CD4-positive, alpha-beta T cell treated with Interleukin-12 subunit alpha and Interleukin-12 subunit beta, for 1 hour (primary cell): ENCODE data around the gene PSG11.
"Not testable (repeated sequence)": the region's sequence is repeated elsewhere in the genome, so short reads cannot be mapped to it uniquely, and the experiment has no call there.

ENCODE experiments used
- DNase-seq: peaks from one replicate; pipeline ENCODE4 v3.0.0-alpha.2; 2020

Gene PSG11

DNA sequence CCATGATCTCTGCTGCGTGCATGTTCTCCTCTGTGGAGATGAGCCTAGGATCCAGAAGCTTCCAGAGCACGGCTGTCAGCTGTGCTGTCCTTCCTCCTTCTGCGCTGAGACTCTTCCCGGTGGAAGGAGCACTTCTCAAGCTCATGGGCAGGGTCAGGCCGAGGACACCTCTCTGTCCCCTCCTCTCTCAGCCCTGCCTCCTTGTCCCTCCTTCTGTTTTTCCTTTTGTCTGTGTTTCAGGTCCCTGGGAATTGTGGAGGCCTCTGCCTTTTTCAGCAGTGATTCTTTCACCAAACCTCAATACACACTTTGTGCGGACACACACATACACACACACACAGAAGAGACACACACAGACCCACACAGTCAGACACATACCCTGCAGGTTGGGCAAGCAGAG, at the start of gene PSG11:
Gene PSG11 (minus strand): TSS at position 101 of the 400 bp plus-strand sequence. CDS start 97 bp downstream, at position 4.
- DNase-seq: not testable (repeated sequence)

DNA sequence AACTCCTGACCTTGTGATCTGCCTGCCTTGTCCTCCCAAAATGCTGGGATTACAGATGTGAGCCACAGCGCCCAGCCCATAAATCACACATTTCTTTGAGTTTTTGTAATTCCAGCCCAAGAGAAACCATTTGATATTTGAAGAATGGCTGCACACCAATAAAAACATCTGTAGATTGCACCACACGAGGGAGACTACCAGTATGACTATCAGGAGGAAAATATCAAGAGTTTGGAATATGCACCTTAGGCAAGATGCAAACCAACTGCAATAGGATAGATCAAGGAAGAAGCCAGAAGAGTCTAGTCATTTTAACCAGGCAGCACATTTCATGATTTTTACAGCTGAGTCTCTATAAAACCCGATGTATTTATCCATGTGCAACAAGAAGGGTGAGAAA, 36.1 kb upstream of the PSG11 start:
- DNase-seq: not testable (repeated sequence)

DNA sequence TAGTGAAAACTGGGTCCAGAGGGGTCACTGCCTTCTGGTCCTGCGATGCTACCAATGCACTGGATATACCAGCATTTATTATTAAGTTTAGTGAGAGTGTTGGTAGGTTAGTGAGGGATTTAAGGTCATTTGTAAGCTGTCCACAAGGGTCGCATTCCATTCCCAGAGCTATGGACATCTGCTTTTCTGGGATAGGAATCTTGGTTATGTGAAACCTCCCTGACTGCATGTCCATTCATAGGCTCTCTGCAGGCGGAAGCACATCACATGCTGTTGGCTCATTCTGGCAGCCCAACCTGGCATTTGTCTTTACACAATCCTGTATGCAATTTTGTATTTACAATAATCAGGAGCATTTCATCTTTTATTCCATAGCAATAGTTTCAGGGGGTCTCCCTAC, 35.1 kb upstream of the PSG11 start:
- DNase-seq: not testable (repeated sequence)

DNA sequence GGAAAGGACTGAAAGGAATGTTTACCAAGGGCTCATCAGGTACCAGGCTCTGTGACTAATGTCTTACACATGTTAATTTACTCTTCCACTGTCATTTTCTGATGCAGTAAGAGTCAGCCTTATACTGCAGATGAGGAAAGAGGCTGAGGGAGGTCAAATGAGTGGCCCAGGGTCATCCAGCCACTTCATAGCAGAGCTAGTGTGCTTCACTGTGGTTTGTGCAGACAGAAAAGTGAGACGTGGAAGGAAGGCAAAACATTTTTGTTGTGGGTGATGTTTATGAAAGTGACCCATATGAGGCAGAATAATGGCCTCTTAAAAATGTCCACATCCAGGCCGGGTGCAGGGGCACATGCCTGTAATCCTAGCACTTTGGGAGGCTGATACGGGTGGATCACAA, 34.0 kb upstream of the PSG11 start:
- DNase-seq: not testable (repeated sequence)

DNA sequence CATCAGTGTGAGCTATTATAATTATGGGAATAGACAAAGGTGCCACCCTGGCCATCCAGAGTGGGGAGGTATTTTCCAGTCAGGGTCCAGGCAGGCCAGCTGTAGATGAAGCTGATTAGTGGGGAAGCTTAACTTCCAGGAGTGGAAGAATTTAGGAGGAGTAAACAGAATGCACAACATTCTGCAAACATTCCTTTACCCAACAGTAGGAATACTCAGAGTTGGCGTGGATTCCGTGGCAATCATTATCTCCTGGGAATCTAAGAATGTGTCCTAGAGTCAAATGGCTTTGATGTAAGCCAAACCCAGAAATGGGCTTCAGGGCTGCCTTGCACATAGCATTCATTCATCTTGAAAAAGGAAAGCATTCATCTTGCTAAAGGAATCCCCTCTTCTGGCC, 33.2 kb upstream of the PSG11 start:
- not testable (repeated sequence) for DNase-seq

DNA sequence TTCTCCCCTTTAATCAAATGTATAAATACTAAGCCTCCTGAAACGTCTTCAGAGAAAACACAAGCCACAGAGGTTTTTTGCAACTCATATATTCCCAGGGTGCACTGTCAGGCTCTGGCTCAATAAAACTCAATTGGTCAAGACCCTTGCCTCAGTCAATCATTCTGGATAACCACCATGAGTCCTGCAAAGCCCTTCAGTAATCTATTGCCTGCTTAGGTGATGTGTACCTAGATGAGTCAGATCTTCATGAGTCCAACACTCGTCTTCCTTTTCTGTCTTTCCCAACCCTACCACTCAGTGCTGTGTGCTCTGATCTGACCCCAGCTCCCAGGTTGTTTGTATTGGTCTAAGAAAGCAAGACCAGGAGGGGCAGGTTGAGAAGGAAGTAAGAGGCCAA, 32.2 kb upstream of the PSG11 start:
- not testable (repeated sequence) for DNase-seq

DNA sequence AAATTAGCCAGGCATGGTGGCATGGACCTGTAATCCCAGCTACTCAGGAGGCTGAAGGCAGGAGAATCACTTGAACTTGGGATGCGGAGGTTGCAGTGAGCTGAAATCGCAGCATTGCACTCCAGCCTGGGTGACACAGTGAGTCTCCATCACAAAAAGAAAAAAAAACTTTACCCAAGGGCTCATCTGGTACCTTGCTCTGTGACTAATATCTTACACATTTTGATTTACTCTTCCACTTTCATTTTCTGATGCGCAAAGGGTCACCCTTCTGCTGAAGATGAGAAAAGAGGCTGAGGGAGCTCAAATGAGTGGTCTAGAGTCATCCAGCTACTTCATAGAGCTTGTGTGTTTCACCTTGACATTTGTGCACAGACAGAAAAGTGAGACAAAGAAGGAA, 21.7 kb upstream of the PSG11 start:
- not testable (repeated sequence) for DNase-seq

DNA sequence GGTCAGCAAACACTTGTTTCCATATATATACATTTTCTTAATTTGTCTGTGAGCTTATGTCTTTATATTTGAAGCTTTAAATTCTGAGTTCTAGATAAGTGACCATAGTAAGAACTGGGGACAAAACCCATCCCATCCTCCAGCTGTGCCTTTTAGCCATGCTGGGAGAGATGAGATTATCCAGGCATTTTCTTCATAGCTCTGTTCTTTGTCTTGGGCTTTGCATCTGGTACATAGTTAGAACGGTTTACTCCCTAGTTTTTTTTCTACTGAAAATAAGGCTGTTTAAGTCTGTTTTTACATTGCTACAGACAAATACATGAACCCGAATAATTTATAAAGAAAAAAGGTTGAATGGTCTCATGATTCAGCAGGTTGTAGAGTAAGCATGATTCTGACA, 20.3 kb upstream of the PSG11 start:
- not testable (repeated sequence) for DNase-seq

DNA sequence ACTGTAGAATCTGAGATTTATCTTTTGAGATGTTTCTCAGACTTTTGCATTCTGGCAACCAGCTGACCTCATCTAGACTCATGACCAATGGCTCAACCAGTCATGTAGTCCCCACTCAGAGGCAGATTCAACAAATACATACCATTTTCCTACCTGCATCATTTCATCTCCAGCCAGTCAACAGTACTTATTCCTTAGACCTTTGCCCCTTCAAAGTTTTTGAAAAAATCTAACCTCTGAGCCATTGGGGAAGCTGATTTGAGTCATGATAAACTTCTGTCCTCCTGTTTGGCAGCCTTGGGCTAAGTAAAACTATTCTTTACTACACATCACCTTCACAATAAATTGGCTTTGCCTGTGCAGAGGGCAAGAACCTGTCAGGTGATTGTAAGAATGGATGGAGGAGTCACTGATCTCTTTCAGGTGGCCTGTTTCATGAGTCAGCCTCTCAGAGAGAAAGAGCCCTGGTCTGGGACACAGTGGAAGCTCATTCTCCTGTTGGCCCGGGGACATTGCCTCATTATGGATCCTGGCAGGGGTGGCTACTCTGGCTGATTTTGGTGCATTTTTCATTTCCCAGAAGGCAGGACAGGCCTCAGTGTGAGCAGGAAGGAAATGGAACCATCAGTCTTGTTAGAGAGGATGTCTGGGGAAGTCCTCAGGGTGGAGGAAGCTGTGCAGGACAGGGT, 17.4 kb upstream of the PSG11 start:
- DNase-seq: not testable (repeated sequence)

DNA sequence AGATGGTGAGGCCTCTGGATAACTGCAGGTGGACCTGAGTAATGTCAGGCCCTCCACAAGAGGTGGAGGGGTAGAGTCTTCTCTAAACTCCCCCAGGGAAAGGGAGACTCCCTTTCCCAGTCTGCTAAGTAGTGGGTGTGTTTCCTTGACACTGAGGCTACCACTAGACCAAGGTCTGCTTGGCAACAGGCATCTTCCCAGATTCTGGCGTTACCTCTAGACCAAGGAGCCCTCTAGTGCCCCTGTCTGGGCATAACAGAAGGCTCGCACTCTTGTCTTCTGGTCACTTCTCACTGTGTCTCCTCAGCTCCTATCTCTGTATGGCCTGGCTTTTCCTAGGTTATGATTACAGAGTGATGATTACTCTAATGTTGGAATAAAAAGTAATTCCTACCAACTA, 5.4 kb upstream of the PSG11 start:
- not testable (repeated sequence) for DNase-seq

DNA sequence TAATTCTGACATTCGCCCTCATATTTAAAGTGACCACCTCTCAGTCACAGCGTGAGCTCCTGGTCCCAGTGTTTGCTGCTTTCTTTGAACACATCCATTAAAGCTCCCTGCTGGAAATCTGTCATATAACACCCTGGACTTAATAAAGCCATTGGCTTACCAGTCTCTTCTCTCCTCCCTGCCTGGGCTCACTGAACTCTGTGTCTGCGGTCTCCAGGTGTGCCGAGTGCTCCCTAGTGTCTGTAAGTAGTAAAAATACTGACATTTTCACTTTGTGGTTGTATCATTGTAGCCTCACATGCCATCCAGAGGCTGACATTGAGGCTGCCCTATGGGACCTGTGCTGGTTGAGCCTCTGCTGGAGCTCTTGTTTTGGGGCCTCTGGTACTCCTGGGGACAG, 2.6 kb upstream of the PSG11 start:
- DNase-seq: no peak

DNA sequence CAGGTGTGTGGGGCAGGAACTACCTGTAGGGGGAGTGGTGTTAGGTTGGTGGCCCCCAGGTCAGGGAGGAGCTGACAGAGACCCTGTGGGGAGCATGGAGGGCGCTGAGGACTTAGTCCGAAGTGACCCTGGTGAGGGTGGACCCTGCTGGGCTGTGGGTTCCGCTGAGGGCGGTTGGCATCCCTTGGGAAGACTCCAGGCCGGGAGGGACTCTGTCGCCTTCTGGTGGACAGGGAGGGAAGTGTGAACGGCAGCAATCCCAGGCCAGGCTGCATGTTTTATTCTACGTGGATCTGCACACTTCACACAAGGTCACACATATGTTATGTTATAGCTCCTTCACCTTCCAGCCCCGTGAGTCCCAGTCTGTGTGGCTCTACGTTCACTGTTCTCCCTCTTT, 1.7 kb upstream of the PSG11 start:
- DNase-seq: not testable (repeated sequence)

DNA sequence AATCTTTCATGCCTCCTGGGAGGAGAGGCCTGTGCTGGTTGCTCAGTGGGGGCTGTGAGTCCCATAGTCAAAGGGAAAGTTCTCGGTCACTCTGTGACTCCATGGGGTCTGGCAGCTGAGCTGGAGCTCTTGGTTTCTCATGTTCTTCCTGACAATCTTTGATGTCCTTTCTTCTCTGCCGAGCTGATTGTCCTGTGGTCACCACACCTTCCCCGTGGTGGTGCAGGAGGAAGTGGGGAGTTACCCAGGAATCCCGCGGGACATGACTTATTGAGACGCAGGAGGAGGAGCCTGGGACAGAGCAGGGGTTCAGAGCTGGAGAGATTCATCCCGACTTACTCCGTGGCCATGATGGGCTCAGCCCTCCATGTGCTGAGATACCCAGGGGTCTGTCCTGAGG, 792 bp upstream of the PSG11 start:
- DNase-seq: not testable (repeated sequence)

DNA sequence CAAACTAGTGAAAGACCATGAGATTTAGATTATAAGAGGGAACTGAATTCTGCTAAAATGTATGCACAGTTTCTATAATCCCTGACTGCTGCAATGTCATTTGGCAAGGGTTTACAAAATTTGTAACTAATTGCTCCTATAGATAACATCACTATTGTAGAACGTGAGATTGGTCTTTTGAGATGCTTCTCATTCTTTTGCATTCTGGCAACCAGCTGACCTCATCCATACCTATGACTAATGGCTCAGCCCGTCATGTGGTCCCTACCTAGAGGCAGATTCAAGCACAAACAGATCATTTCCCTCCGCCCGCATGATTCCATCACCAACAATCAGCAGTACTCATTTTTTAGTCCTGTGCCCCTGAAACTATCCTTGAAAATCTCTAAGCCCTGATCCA, 4.2 kb downstream of the PSG11 start:
- DNase-seq: not testable (repeated sequence)

DNA sequence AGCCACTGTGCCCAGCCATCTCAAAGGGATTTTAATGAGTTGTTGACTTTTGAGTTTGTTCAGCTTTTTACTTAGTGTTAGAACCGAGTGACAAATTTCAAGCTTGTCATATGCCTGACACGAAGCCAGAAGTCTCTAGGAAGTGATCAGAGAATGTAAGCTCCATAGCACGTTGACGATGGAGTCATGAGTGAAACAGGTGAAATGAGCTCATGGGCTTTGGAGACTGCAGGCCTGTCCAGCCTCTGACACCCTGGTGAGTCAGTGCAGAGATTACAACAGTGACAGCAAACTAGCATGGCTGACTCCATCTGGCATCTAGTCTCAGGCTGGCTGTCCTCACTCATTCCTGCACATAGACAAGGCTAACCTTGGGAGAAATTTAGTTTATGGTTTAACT, 4.6 kb downstream of the PSG11 start:
- DNase-seq: not testable (repeated sequence)

DNA sequence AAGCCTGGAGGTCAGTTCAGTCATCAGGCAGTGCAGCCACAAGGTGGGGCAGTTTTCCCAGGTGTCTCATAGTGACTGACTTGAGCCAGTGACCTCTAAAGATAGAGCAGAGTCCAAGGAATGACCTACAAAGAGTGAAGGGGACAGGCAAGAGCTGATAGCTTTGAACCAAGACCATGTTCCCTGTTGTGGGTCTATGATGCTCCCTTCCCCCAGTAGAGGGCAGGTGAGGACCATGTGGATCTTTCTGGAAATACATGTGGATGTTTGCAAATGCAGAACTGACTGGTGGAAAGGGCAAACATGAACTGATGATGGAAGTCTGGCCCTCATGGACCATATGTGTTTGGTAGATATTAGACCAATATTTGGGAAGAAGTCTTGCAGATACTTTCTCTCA, 6.7 kb downstream of the PSG11 start:
- not testable (repeated sequence) for DNase-seq

DNA sequence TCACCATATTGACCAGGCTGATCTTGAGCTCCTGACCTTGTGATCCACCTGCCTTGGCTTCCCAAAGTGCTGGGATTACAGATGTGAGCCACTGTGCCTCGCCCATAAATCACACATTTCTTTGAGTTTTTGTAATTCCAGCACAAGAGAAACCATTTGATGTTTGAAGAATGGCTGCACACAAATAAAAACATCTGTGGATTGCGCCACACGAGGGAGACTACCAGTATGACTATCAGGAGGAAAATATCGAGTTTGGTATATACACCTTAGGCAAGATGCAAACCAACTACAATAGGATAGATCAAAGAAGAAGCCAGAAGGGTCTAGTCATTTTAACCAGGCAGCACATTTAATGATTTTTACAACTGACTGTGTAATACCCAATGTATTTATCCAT, 20.4 kb downstream of the PSG11 start:
- not testable (repeated sequence) for DNase-seq

DNA sequence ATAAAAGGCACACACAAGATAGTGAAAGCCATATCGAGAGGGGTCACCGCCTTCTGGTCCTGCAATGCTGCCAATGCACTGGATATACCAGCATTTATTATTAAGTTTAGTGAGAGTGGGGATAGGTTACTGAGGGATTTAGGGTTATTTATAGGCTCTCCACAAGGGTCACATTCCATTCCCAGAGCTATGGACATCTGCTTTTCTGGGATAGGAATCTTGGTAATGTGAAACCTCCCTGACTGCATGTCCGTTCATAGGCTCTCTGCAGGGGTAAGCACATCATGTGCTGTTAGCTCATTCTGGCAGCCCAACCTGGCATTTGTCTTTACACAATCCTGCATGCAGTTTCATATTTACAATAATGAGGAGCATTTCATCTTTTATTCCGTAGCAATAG, 21.4 kb downstream of the PSG11 start:
- not testable (repeated sequence) for DNase-seq

DNA sequence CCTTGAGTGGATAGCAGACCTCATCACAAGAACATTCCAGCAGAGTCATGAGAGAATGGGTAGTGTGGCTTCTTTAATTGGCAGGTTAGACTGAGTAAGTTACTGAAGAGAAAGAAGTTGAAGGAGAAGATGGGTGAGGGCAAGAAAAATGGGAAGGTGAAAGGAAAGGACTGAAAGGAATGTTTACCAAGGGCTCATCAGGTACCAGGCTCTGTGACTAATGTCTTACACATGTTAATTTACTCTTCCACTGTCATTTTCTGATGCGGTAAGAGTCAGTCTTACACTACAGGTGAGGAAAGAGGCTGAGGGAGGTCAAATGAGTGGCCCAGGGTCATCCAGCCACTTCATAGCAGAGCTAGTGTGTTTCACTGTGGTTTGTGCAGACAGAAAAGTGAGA, 22.6 kb downstream of the PSG11 start:
- not testable (repeated sequence) for DNase-seq

DNA sequence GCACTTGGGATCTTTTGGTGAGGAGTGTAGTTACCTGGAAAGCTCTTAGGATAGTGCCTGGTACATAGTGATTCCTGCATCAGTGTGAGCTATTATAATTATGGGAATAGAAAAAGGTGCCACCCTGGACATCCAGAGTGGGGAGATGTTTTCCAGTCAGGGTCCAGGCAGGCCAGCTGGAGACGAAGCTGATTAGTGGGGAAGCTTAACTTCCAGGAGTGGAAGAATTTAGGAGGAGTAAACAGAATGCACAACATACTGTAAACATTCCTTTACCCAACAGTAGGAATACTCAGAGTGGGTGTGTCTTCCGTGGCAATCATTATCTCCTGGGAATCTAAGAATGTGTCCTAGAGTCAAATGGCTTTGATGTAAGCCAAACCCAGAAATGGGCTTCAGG, 23.3 kb downstream of the PSG11 start:
- DNase-seq: not testable (repeated sequence)

DNA sequence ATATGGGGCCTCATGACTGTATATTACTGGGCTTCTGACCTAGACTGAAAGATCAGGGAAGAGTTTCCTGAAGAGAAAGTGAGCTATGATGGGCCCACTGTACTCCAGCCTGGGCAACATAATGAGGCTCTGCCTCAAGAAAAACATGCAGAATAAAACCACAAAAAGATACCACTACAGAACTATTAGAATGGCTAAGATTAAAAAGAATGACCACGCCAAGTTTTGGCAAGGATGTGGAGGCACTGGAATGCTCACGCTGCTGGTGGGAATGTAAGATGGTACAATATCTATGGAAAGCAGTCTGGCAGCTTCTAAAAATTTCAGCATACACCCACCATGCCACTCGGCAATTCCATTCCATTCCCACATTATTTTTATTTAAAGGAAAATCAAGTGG, 30.1 kb downstream of the PSG11 start:
- DNase-seq: not testable (repeated sequence)

DNA sequence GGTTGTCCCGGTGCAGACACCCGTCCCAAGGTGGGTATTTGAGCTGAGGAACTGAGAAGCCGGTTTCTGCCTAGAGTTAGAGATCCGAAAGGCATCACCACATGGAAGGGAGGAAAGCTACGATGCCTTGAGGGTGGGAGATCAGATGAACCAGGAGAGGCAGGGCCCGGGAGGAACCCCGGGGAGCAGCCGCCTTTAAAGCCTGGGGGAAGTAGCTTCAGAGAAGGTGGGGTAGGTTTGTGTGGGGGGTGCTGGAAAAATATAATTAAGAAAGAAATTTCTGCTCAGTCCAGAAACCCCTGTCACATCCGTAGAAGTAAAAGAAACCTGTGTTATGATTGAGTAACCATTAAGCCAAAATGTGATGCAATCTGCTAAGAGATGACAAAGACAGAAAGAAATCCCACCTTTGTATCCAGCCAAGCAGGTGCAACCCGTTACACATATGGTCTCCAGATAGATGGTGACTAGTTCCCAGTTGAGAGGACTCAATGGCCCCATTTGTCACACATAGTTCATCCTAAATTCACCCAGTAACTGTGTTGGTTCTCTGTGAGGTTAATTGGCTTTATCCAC, 34.2 kb downstream of the PSG11 start:
- DNase-seq: not testable (repeated sequence)

DNA sequence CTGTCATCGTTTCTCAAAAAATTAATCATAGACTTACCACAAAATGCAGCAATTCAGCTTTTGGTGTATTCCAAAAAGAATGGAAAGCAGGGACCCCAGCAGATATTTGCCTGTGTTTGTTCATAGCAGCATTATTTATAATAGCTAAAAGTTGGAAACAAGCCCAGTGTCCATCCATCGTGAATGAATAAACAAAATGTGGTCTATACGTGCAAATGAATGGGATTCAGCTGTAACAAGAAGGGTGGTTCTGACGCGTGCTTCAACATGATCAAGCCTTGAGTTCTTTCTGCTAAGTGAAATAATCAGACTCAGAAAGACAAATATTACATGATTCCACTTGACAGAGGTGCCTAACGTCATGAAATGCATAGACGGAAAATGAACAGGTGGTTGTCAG, 36.4 kb downstream of the PSG11 start:
- no peak for DNase-seq

DNA sequence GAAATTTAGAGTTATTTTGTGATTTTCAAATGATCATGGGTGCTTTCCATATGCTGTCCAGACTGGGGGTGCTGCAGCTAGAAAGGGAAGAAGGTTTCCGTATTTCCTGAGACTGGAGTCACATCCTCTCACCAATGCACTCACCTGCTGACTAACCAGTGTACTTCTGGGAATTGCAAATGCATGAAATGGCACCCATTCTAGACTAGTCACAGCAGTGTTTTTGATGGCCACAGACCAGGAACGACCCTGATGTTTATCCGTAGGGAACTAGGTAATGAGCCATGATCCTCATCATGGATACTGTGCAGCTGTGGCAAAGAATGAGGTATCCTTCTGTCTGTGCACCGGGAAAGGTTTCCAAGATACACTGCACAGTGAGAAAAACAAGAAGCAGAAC, 37.1 kb downstream of the PSG11 start:
- DNase-seq: not testable (repeated sequence)

DNA sequence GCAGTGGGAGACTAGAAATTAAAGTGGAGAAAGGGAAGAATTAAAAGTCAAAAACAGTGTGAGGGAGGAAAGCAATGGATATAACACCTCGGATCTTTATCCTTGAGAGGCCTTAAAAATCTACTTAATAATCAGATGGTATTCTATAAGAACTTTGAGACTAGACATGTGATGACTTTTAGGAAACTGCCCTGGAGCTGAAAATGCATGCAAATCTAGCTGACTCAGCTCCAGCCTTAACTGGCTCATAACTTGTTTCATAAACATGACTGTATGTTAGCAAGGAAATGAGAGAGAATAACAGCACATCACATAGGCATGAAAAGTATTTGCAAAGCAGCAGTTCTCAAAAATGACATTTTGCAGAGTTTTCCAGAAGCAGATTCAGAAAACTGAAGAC, 38.1 kb downstream of the PSG11 start:
- DNase-seq: not testable (repeated sequence)
